GM23338 (cell line): Measurements from ENCODE around the gene WNT9A. TPM values are rescaled to one million over a fixed set of nuclear protein-coding genes. Genes with fewer than 3 reads are reported as not detected.

Experiments
- ATAC-seq: fragments of 200-7000 bp; cut with Tn5 transposase; 3 replicates; pipeline ENCODE4 v1.9.1; 2020
- DNase-seq: peaks from one replicate; pipeline ENCODE4 v3.0.0-alpha.2; 2015; ENCODE audit warnings: low spot score
- H2AFZ ChIP-seq: fragments of 200-600 bp; sonication (generic); 2 replicates; pipeline ENCODE4 v1.8.0; 2016; ENCODE audit warnings: antibody characterized with exemption, mild to moderate bottlenecking, moderate library complexity
- H3F3A ChIP-seq: fragments of 200-600 bp; sonication (generic); replicated peaks from 2 replicates; pipeline ENCODE4 v1.8.0; 2017; ENCODE audit warnings: antibody characterized with exemption, mixed run types, low read depth
- H3K27ac ChIP-seq: fragments of 200-600 bp; sonication (generic); 2 replicates; pipeline ENCODE4 v1.6.1; 2016; ENCODE audit warnings: low read depth
- H3K27me3 ChIP-seq: fragments of 200-600 bp; sonication (generic); 2 replicates; pipeline ENCODE4 v1.8.0; 2016; ENCODE audit warnings: mild to moderate bottlenecking, mixed run types, moderate library complexity; ENCODE audit not compliant: insufficient read depth
- H3K36me3 ChIP-seq: fragments of 200-600 bp; sonication (generic); 2 replicates; pipeline ENCODE4 v1.8.0; 2016; ENCODE audit warnings: mild to moderate bottlenecking; ENCODE audit not compliant: insufficient read depth
- H3K4me1 ChIP-seq: fragments of 200-600 bp; sonication (generic); 2 replicates; pipeline ENCODE4 v1.8.0; 2016; ENCODE audit warnings: mild to moderate bottlenecking, moderate library complexity; ENCODE audit not compliant: insufficient read depth
- H3K4me2 ChIP-seq: fragments of 200-600 bp; sonication (generic); 2 replicates; pipeline ENCODE4 v1.7.1; 2017; ENCODE audit warnings: mixed run types
- H3K4me3 ChIP-seq: fragments of 200-600 bp; sonication (generic); 2 replicates; pipeline ENCODE4 v1.6.1; 2016; ENCODE audit warnings: mixed run types
- H3K79me2 ChIP-seq: fragments of 200-600 bp; sonication (generic); replicated peaks from 2 replicates; pipeline ENCODE4 v1.8.0; 2017; ENCODE audit warnings: mild to moderate bottlenecking; ENCODE audit not compliant: insufficient read depth
- H3K9me2 ChIP-seq: fragments of 200-600 bp; sonication (generic); 2 replicates; pipeline ENCODE4 v1.8.0; 2017; ENCODE audit not compliant: insufficient read depth
- H4K20me1 ChIP-seq: fragments of 200-600 bp; sonication (generic); replicated peaks from 2 replicates; pipeline ENCODE4 v1.8.0; 2017; ENCODE audit warnings: mild to moderate bottlenecking; ENCODE audit not compliant: insufficient read depth
- H3K27ac Mint-ChIP-seq: 2 replicates; pipeline ENCODE4 v1.8.0; 2020; ENCODE audit warnings: inconsistent platforms, mild to moderate bottlenecking, moderate library complexity, mixed read lengths
- H3K27me3 Mint-ChIP-seq: 3 replicates; pipeline ENCODE4 v1.8.0; 2022; ENCODE audit warnings: low read depth, mild to moderate bottlenecking, moderate library complexity, mixed read lengths, inconsistent platforms; ENCODE audit not compliant: insufficient read depth, poor library complexity
- H3K36me3 Mint-ChIP-seq: 3 replicates; pipeline ENCODE4 v1.8.0; 2021; ENCODE audit warnings: low read depth, mild to moderate bottlenecking, inconsistent platforms, moderate library complexity, mixed read lengths
- H3K4me1 Mint-ChIP-seq: 3 replicates; pipeline ENCODE4 v1.8.0; 2020; ENCODE audit warnings: mild to moderate bottlenecking, inconsistent platforms, mixed read lengths
- H3K4me3 Mint-ChIP-seq: 3 replicates; pipeline ENCODE4 v1.8.0; 2021; ENCODE audit warnings: moderate library complexity, mild to moderate bottlenecking, inconsistent platforms, mixed read lengths
- H3K9me3 Mint-ChIP-seq: 3 replicates; pipeline ENCODE4 v1.8.0; 2020; ENCODE audit warnings: moderate library complexity, mild to moderate bottlenecking, inconsistent platforms, mixed read lengths
- CREB1 ChIP-seq: fragments of 250-450 bp; sonication (Bioruptor Pico); IDR thresholded peaks from 2 replicates; pipeline ENCODE4 v1.5.0; 2020; ENCODE audit warnings: low read depth, mild to moderate bottlenecking, moderate library complexity
- EZH2 ChIP-seq: fragments of 200-600 bp; sonication (generic); IDR thresholded peaks from one replicate; pipeline ENCODE4 v1.8.0; 2017; ENCODE audit warnings: antibody characterized with exemption, mild to moderate bottlenecking, low read depth; ENCODE audit not compliant: unreplicated experiment
- EZH2phosphoT487 ChIP-seq: fragments of 200-600 bp; sonication (generic); IDR thresholded peaks from one replicate; pipeline ENCODE4 v1.8.1; 2018; ENCODE audit warnings: antibody characterized with exemption; ENCODE audit not compliant: unreplicated experiment
- JUNB ChIP-seq: IDR thresholded peaks from one replicate; pipeline ENCODE4 v1.6.1; 2016; ENCODE audit warnings: antibody characterized with exemption; ENCODE audit not compliant: unreplicated experiment
- NANOG ChIP-seq: IDR thresholded peaks from 2 replicates; pipeline ENCODE4 v1.6.1; 2016; ENCODE audit warnings: antibody characterized with exemption, borderline replicate concordance
- STAT1 ChIP-seq: IDR thresholded peaks from one replicate; pipeline ENCODE4 v1.6.1; 2016; ENCODE audit warnings: antibody characterized with exemption; ENCODE audit not compliant: unreplicated experiment
- ZNF114 ChIP-seq: fragments of 250-450 bp; sonication (Bioruptor Pico); IDR thresholded peaks from 2 replicates; pipeline ENCODE4 v1.5.0; 2020; ENCODE audit warnings: mild to moderate bottlenecking, moderate library complexity
- ZNF331 ChIP-seq: fragments of 250-450 bp; sonication (Bioruptor Pico); IDR thresholded peaks from 2 replicates; pipeline ENCODE4 v1.5.0; 2020; ENCODE audit warnings: low read depth, mild to moderate bottlenecking, moderate library complexity
- polyA plus RNA-seq: library from polyadenylated mRNA; unstranded; fragments of >200 nt; fragmentation: Nextera tagmentation; extraction: Ambion mirVana; gene quantifications from 2 replicates; pipeline ENCODE4 v1.2.1, GENCODE V29; 2016
- total RNA-seq: library from RNA; depleted of rRNA; stranded (reverse); fragments of >200 nt; shearing (Covaris generic); gene quantifications from 2 replicates; pipeline ENCODE4 v1.2.3, GENCODE V29; 2014
- TF ChIP-seq, protein P1 (sequence below): IDR thresholded peaks from 2 replicates; pipeline ENCODE4 v1.6.1; 2016; ENCODE audit warnings: antibody characterized with exemption
- TF ChIP-seq, protein P2 (sequence below), 2 experiments: fragments of 200-600 bp in 1 of 2; sonication (generic) in 1 of 2; conservative IDR thresholded peaks; 2 replicates each; pipeline versions ENCODE4 v1.5.1 to v1.6.1; 2016 to 2017; ENCODE audit warnings: antibody characterized with exemption in 2 of 2, low read depth in 2 of 2, mild to moderate bottlenecking in 2 of 2, moderate library complexity in 1 of 2
- TF ChIP-seq, protein P3 (sequence below): fragments of 250-450 bp; sonication (Bioruptor Pico); IDR thresholded peaks from 2 replicates; pipeline ENCODE4 v1.5.0; 2020; ENCODE audit warnings: mild to moderate bottlenecking, moderate library complexity

The WNT9A gene
- total and polyA plus RNA-seq, 2 experiments from 2014 or later: 0.06 to 2.0 TPM

DNA sequence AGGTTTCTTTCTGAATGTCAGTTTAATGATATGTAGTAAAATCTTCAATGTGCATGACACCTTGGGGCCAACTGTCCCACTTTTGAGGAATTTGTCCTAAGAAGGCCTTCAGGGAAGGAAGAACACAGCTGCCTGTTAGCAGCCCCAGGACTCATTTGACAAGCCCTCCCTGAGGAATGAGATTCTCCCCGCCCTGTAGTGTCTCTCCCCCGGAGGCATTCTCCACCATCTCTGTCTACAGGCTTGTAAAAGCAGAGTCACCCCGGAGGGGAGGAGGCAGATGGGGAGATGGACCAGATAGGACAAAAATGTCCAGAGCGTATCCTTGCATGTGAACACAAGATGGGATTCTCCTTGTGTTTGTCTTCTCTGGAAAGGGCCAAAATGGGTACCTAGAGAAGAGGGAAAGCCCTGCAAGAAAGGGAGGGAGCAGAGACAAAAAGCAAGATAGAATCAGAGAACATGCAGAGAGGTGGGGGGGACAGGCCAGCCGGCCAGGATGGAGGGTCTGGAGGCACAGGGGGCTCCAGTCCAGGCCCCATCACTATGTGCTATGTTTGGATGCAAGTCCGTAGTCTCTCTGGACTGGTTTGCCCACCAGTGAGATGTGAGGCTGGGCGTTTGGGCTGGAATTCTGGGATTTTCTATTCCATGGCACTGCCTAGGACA, 47.0 kb upstream of the WNT9A start (continued):
- no peak for TF ChIP-seq ZNF331 (CRISPR knock-in tag)
- TF ChIP-seq EZH2: no peak
- TF ChIP-seq EZH2phosphoT487: no peak
- no peak for TF ChIP-seq CREB1
- TF ChIP-seq STAT1: no peak
- TF ChIP-seq, protein P1, sequence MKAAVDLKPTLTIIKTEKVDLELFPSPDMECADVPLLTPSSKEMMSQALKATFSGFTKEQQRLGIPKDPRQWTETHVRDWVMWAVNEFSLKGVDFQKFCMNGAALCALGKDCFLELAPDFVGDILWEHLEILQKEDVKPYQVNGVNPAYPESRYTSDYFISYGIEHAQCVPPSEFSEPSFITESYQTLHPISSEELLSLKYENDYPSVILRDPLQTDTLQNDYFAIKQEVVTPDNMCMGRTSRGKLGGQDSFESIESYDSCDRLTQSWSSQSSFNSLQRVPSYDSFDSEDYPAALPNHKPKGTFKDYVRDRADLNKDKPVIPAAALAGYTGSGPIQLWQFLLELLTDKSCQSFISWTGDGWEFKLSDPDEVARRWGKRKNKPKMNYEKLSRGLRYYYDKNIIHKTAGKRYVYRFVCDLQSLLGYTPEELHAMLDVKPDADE: no peak
- TF ChIP-seq, protein P2, sequence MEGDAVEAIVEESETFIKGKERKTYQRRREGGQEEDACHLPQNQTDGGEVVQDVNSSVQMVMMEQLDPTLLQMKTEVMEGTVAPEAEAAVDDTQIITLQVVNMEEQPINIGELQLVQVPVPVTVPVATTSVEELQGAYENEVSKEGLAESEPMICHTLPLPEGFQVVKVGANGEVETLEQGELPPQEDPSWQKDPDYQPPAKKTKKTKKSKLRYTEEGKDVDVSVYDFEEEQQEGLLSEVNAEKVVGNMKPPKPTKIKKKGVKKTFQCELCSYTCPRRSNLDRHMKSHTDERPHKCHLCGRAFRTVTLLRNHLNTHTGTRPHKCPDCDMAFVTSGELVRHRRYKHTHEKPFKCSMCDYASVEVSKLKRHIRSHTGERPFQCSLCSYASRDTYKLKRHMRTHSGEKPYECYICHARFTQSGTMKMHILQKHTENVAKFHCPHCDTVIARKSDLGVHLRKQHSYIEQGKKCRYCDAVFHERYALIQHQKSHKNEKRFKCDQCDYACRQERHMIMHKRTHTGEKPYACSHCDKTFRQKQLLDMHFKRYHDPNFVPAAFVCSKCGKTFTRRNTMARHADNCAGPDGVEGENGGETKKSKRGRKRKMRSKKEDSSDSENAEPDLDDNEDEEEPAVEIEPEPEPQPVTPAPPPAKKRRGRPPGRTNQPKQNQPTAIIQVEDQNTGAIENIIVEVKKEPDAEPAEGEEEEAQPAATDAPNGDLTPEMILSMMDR (conservative IDR thresholded peaks at IDR 0.05; ENCODE audit: low read depth in 2 of 2): no peak

DNA sequence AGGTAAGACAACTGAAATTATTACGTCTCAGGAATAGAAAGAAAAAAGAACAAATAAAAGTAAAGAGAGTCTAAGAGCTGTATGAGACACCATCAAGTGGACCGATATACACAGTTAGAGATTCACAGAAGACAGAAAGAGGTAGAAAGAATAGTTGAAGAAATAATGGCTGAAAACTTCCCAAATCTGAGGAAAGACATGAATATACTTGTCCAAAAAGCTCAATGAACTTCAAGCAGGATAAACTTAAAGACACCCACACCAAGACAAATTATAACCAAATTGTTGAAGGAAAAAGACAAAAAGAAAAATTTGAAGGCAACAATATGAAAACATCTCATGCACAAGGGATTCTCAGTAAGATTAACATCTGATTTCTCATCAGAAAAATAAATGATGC, 39.4 kb upstream of the WNT9A start:
- H3K27me3 ChIP-seq: peaks cover 12% of the 10 kb centered on the region; the same call in 1 of the 2 replicates
- peaks cover 8% of the 10 kb centered on the region; the same call in 2 of the 3 replicates for H3K9me3 Mint-ChIP-seq
- no peak overlapping the region for H3K27ac ChIP-seq
- no peaks in the 10 kb centered on the region for H4K20me1 ChIP-seq
- H3K27me3 Mint-ChIP-seq: no peaks in the 10 kb centered on the region
- DNase-seq (no peak), ATAC-seq (no peak)
- no peak overlapping the region for H3K4me2 ChIP-seq
- H3F3A ChIP-seq: no peaks in the 10 kb centered on the region
- H2AFZ ChIP-seq: no peak overlapping the region
- no peaks in the 10 kb centered on the region for H3K79me2 ChIP-seq
- no peak overlapping the region for H3K27ac Mint-ChIP-seq
- no peaks in the 10 kb centered on the region for H3K36me3 Mint-ChIP-seq
- no peaks in the 10 kb centered on the region for H3K4me1 ChIP-seq
- H3K9me2 ChIP-seq: no peaks in the 10 kb centered on the region
- H3K4me3 Mint-ChIP-seq: no peak overlapping the region
- H3K36me3 ChIP-seq: no peaks in the 10 kb centered on the region
- no peaks in the 10 kb centered on the region for H3K4me1 Mint-ChIP-seq
- H3K4me3 ChIP-seq: no peak overlapping the region
- TF ChIP-seq, protein P1: no peak
- TF ChIP-seq, protein P2 (conservative IDR thresholded peaks at IDR 0.05; ENCODE audit: low read depth in 2 of 2): no peak
- TF ChIP-seq EZH2phosphoT487: no peak
- TF ChIP-seq, protein P3, sequence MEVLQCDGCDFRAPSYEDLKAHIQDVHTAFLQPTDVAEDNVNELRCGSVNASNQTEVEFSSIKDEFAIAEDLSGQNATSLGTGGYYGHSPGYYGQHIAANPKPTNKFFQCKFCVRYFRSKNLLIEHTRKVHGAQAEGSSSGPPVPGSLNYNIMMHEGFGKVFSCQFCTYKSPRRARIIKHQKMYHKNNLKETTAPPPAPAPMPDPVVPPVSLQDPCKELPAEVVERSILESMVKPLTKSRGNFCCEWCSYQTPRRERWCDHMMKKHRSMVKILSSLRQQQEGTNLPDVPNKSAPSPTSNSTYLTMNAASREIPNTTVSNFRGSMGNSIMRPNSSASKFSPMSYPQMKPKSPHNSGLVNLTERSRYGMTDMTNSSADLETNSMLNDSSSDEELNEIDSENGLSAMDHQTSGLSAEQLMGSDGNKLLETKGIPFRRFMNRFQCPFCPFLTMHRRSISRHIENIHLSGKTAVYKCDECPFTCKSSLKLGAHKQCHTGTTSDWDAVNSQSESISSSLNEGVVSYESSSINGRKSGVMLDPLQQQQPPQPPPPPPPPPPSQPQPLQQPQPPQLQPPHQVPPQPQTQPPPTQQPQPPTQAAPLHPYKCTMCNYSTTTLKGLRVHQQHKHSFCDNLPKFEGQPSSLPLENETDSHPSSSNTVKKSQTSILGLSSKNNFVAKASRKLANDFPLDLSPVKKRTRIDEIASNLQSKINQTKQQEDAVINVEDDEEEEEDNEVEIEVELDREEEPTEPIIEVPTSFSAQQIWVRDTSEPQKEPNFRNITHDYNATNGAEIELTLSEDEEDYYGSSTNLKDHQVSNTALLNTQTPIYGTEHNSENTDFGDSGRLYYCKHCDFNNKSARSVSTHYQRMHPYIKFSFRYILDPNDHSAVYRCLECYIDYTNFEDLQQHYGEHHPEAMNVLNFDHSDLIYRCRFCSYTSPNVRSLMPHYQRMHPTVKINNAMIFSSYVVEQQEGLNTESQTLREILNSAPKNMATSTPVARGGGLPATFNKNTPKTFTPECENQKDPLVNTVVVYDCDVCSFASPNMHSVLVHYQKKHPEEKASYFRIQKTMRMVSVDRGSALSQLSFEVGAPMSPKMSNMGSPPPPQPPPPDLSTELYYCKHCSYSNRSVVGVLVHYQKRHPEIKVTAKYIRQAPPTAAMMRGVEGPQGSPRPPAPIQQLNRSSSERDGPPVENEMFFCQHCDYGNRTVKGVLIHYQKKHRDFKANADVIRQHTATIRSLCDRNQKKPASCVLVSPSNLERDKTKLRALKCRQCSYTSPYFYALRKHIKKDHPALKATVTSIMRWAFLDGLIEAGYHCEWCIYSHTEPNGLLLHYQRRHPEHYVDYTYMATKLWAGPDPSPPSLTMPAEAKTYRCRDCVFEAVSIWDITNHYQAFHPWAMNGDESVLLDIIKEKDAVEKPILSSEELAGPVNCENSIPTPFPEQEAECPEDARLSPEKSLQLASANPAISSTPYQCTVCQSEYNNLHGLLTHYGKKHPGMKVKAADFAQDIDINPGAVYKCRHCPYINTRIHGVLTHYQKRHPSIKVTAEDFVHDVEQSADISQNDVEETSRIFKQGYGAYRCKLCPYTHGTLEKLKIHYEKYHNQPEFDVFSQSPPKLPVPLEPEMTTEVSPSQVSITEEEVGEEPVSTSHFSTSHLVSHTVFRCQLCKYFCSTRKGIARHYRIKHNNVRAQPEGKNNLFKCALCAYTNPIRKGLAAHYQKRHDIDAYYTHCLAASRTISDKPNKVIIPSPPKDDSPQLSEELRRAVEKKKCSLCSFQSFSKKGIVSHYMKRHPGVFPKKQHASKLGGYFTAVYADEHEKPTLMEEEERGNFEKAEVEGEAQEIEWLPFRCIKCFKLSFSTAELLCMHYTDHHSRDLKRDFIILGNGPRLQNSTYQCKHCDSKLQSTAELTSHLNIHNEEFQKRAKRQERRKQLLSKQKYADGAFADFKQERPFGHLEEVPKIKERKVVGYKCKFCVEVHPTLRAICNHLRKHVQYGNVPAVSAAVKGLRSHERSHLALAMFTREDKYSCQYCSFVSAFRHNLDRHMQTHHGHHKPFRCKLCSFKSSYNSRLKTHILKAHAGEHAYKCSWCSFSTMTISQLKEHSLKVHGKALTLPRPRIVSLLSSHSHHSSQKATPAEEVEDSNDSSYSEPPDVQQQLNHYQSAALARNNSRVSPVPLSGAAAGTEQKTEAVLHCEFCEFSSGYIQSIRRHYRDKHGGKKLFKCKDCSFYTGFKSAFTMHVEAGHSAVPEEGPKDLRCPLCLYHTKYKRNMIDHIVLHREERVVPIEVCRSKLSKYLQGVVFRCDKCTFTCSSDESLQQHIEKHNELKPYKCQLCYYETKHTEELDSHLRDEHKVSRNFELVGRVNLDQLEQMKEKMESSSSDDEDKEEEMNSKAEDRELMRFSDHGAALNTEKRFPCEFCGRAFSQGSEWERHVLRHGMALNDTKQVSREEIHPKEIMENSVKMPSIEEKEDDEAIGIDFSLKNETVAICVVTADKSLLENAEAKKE (CRISPR knock-in tag): no peak
- TF ChIP-seq JUNB: no peak
- no peak for TF ChIP-seq ZNF331 (CRISPR knock-in tag)
- TF ChIP-seq STAT1: no peak
- TF ChIP-seq ZNF114: no peak
- no peak for TF ChIP-seq EZH2
- TF ChIP-seq NANOG: no peak
- no peak for TF ChIP-seq CREB1
